PFSK-1 (cell line): ENCODE results near the gene RPH3AL.

Experiments used
- POLR2AphosphoS5 ChIP-seq: IDR thresholded peaks from 2 replicates; pipeline ENCODE4 v1.6.1; 2012; ENCODE audit warnings: low read depth, mild to moderate bottlenecking, control low read depth, low read length, moderate library complexity
- REST ChIP-seq, 2 experiments: IDR thresholded peaks; 2 replicates each; pipeline versions ENCODE4 v1.6.1 to v1.8.0; 2011 to 2012; ENCODE audit warnings: low read depth in 2 of 2, low read length in 2 of 2, control low read depth in 1 of 2, inconsistent platforms in 1 of 2, mild to moderate bottlenecking in 1 of 2, moderate library complexity in 1 of 2; ENCODE audit not compliant: insufficient read depth in 1 of 2

GRCh38 chr17:323721-324571 is 28.7 kb downstream of the RPH3AL start:
- TF ChIP-seq POLR2AphosphoS5 (no peak), REST (IDR thresholded peaks at IDR 0.05; ENCODE audit: insufficient read depth in 1 of 2, low read depth in 2 of 2, low read length in 2 of 2) (no peak)
